Ammon's horn (tissue), 1 donor: ENCODE results near the gene SPEN.
A peak's percentile ranks its signal among the peaks of the same experiment; 100 is the strongest.
"Not testable (repeated sequence)": the region's sequence is repeated elsewhere in the genome, so short reads cannot be mapped to it uniquely, and the experiment has no call there.

Experiments
- DNase-seq: peaks from one replicate; pipeline ENCODE4 v3.0.0-alpha.2; 2016; ENCODE audit warnings: low spot score

The SPEN gene

DNA sequence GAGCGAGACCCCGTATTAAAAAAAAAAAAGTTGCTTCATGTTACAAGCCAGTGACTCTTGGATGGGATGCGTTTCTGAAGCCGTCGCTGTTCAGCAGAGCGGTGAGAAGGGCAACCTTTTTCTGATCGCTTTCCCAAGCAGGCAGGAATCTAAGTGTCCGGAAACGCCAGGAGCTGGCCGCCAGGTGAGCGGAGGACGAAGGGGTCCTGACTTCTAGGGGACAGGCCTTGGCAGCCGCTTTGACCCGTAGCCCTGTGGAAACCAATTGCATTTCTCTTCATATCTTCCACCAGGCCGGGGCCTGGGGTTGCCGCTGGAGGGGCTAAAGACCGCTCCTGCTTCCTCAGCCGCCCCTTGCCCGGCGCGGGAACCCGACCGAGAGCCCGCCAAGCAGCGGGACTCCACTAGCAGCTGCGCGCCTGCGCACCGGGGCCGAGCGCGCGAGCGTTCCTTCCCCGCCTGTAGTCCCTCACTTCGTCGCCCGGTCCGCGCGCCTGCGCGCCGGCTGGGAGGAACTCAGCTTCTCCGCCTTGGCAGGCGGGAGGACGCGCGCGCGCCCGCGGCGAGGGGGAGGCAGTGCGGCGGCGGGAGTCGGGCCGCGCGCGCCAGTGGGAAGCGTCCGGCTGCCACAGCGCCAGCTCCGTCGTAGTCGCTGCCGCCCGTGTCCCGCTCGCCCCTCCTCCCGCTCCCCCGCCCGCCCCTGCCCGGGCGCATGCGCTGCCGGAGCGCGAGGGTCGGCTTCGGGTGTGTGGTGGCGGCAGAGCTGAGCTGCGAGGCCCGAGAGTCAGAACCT is at the start of gene SPEN:
TSS of gene SPEN (plus strand) at position 608 of the 793 bp plus-strand sequence. CDS start 361 bp downstream, outside the sequence.
- DNase-seq: peak; percentile 97

GRCh38 chr1:15799004-15799867 is 48.3 kb upstream of the SPEN start:
- DNase-seq: peak; percentile 37

GRCh38 chr1:15799928-15800835 is 47.3 kb upstream of the SPEN start:
- peak; percentile 27 for DNase-seq

GRCh38 chr1:15802234-15802965 is 45.1 kb upstream of the SPEN start:
- DNase-seq: no peak

GRCh38 chr1:15803380-15803779 is 44.1 kb upstream of the SPEN start:
- DNase-seq: no peak

DNA sequence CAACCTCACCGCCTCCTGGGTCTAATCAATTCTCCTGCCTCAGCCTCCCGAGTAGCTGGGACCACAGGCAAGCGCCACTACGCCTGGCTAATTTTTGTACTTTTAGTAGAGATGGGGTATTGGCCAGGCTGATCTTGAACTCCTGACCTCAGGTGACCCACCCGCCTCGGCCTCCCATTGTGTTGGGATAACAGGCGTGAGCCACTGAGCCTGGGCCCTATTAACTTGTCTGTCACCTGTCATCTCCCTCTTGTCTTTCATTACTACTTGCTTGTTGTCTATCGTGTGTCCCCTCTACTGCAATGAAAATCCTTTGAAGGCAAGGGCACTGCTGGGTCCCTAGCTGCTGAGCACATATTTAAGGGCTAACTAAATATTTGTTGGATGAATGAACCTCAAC is 43.4 kb upstream of the SPEN start:
- no peak for DNase-seq

DNA sequence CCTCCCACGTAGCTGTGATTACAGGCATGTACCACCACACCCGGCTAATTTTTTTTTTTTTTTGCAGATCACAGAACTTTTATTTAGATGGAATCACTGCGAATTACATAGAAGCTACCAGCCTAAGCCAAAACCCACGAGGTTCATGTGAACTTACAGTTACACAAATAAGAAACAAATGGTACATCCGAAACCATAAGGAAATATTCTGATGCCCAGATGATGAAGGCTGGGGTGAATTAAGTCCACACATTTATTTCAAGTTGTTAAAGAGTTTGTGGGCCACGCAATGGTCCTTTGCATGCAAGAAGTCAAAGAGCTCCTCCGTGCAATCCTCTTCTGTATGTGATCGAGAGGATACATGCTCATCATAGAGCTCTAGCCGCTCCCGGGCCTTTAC is 40.4 kb upstream of the SPEN start:
- no peak for DNase-seq

- not testable (repeated sequence) for DNase-seq
Measured at GRCh38 chr1:15807549-15807948, 40.0 kb upstream of the SPEN start, which contains the start of gene UQCRHL. UQCRHL (minus strand) TSS chr1:15807649; CDS start chr1:15807649, 0 bp downstream.

DNA sequence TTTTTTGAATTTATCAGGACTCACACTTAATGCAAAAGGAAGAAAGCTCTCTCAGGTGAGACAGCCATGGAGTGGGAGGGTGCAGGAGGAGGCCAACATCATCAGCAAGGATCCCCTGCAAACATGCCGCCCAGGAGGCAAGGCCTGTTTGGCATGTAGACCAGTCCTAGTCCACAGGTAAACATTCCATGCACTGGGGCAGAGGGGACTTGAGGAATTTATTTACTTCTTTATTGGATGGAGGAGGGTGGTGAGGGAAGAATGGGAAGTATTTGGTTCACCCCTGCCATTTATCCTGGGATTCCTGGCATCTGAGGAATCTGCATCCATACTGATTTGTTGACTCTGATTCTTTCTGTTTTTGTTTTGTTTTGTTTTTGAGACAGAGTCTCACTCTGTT is 38.6 kb upstream of the SPEN start:
- DNase-seq: no peak

GRCh38 chr1:15810073-15810472 is 37.4 kb upstream of the SPEN start:
- DNase-seq: peak; percentile 56

DNA sequence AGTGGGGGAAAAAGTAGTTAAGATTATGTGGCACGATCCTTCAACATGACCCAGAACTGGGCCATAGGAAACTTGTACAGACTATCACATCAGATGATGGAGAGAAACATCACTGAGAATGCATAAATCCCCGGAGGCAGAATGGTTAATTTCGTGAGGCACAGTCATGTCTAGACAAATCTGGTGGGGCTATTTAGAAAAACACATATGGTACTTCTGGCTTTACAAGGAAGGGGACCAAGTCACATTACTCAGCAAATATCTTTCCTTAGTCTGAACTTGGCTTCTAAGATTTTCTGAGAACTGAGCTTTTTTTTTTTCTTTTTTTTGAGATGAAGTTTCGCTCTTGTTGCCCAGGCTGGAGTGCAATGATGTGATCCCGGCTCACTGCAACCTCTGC is 30.8 kb upstream of the SPEN start:
- no peak for DNase-seq

- no peak for DNase-seq
Measured at GRCh38 chr1:15820478-15820877, 27.0 kb upstream of the SPEN start.

DNA sequence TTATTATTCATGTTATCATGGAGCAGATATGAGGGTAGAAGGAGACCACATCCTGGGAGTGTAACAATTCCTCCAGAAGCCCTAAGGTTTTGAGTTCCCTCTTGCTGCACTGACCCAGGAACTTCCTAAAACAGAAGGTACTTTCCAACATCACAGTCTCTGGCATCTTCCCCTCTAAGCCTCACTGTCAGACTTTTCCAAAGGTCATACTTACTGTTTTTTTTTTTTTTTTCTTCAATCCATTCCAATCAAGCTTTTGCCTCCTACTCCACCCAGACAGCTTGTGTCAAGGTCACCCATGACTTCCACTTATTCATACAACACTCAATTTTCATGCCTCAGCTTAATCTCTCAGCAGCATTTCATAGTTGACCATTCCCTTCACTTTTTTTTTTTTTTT is 21.7 kb upstream of the SPEN start:
- DNase-seq: no peak

- DNase-seq: no peak
Measured at GRCh38 chr1:15826810-15827507, 20.5 kb upstream of the SPEN start.

DNA sequence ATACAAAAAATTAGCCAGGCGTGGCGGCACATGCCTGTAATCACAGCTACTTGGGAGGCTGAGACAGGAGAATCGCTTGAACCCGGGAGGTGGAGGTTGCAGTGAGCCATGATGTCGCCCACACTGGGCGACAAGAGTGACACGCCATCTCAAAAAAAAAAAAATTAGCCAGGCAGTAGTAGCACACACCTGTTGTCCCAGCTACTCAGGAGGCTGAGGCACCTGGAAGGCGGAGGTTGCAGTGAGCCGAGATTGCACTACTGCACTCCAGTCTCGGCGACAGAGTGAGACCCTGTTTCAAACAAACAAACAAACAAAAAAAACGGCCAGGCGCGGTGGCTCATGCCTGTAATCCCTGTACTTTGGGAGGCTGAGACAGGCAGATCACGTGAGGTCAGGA is 19.9 kb upstream of the SPEN start:
- not testable (repeated sequence) for DNase-seq

- DNase-seq: not testable (repeated sequence)
Measured at GRCh38 chr1:15828931-15829330, 18.6 kb upstream of the SPEN start.

DNA sequence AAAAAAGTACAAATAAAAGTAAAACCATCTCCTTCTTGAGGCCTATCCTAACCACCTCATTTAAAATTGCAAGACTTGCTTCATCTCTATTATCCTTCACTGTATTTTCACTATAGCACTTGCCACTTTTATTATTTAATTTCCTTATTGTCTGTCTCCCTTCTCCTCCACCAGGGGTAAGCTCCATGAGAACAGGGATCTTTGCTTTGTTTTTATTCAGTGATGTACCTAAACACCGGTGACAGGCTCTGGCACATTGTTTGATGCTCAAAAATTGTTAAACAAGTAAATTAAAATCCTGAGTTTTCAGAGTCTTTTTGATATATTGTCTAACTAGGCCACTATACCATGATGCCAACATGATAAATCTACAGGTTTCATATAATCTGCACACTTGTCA is 17.2 kb upstream of the SPEN start:
- no peak for DNase-seq

DNA sequence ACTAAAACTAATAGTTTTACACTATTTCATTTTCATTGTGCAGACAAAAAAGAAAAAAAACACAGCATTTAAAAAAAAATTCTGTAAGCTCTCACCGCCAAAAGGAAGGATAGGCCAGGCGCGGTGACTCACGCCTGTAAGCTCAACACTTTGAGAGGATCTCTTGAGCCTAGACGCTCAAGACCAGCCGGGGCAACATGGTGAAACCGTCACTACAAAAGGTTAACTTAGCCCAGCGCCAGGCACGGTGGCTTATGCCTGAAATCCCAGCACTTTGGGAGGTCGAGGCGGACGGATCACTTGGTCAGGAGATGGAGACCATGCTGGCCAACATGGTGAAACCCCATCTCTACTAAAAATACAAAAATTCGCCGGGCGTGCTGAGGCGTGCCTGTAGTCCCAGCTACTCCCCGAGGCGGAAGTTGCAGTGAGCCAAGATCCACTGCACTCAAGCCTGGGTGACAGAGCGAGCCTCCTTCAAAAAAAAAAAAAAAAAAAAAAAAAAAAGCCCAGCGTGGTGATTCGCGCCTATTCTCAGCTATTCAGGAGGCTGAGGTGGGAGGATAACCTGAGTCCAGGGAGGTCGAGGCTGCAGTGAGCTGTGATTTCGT is 14.3 kb upstream of the SPEN start:
- peak; percentile 69 for DNase-seq

DNA sequence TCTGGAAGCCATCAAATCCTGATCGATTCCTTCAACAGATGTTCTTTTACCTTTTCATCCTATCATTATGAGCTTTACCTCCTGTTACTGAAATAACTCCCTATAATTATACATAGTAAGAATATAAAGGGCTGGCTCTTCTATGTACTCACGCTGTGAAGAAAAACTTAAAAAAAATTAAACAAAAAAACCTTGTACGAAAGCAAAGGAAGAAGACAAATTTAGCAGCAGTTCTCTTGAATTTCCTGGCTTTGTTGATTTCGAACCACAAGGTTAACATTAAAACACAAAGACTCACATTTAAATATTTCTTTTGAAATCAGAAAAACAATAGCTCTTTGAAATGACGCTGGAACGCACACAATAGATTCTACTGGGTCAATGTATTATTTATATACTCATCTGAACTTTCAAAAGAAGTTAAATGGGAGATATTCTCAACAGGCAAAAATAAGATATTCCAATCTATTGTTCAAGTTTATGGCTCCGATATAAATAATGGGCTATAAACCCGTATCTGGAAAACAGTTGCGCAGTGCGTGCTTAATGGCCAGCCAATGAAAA is 13.6 kb upstream of the SPEN start:
- DNase-seq: no peak
